ENCODE data around the gene VPS51.
A peak's percentile ranks its signal among the peaks of the same experiment; 100 is the strongest.

The VPS51 gene

GRCh38 chr11:65059523-65059922, 36.5 kb upstream of the VPS51 start:
- H3K27ac ChIP-seq (ENCODE audit: poor library complexity, severe bottlenecking) = no peak overlapping the region
- no peaks in the 10 kb centered on the region for H3K4me1 ChIP-seq (ENCODE audit: insufficient read depth, poor library complexity, severe bottlenecking)
- no peak for ATAC-seq (ENCODE audit: low read depth)
- TF ChIP-seq, protein P1, sequence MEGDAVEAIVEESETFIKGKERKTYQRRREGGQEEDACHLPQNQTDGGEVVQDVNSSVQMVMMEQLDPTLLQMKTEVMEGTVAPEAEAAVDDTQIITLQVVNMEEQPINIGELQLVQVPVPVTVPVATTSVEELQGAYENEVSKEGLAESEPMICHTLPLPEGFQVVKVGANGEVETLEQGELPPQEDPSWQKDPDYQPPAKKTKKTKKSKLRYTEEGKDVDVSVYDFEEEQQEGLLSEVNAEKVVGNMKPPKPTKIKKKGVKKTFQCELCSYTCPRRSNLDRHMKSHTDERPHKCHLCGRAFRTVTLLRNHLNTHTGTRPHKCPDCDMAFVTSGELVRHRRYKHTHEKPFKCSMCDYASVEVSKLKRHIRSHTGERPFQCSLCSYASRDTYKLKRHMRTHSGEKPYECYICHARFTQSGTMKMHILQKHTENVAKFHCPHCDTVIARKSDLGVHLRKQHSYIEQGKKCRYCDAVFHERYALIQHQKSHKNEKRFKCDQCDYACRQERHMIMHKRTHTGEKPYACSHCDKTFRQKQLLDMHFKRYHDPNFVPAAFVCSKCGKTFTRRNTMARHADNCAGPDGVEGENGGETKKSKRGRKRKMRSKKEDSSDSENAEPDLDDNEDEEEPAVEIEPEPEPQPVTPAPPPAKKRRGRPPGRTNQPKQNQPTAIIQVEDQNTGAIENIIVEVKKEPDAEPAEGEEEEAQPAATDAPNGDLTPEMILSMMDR (IDR thresholded peaks at IDR 0.05; ENCODE audit: poor library complexity, severe bottlenecking) = no peak
- H3K36me3 ChIP-seq (ENCODE audit: low read depth) = no peaks in the 10 kb centered on the region
- H3K4me3 ChIP-seq (ENCODE audit: severe bottlenecking) = no peak overlapping the region
- DNase-seq (ENCODE audit: low spot score) = no peak
- no peaks in the 10 kb centered on the region for H3K27me3 ChIP-seq (ENCODE audit: insufficient read depth, poor library complexity, severe bottlenecking)
- no peaks in the 10 kb centered on the region for H3K9me3 ChIP-seq (ENCODE audit: severe bottlenecking)

DNA sequence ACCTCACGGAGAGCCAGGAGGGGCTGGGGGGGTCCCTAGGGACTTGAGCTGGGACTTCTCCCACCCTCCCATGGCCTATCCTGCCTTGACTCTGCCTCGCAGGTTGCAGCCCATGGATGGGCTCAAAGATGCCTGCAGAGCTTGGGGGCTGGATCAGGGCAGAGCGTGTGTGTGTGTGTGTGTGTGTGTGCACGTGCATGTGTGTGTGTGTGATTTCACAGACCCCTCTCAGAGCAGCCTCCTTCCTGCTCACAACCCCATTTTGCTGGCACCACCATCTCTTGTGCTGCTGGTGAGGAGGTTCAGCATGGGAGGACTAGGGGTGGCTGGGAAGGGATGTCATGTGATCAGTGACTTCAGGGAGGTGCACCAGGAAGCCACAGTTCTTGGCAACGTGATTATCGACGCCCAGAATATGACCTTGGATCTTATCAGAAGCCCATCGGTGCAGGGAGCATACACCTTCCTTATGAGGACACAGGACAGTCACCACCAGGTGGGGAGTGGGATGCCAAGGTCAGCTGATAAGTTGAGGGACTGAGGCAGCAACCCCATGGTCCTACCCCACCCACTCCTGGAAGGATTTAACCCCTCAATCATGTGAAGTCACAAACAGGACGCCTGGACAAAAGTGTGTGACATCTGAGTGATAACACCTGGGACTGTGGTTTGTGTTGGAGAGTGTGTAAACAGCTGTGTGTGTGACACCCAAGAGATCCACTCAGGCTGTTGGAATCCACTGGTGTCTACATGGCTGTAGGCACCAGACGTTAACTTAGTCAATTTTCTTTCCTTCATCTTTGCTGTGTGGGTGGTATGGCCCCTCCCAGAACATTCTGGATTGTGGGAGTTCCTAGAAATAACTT, 35.8 kb upstream of the VPS51 start:
- H3K27me3 ChIP-seq (ENCODE audit: insufficient read depth, poor library complexity, severe bottlenecking) = no peaks in the 10 kb centered on the region
- no peaks in the 10 kb centered on the region for H3K36me3 ChIP-seq (ENCODE audit: low read depth)
- H3K27ac ChIP-seq (ENCODE audit: poor library complexity, severe bottlenecking) = no peak overlapping the region
- H3K4me3 ChIP-seq (ENCODE audit: severe bottlenecking) = no peak overlapping the region
- no peaks in the 10 kb centered on the region for H3K4me1 ChIP-seq (ENCODE audit: insufficient read depth, poor library complexity, severe bottlenecking)
- H3K9me3 ChIP-seq (ENCODE audit: severe bottlenecking) = no peaks in the 10 kb centered on the region
- no peak for ATAC-seq (ENCODE audit: low read depth)
- DNase-seq (ENCODE audit: low spot score) = no peak
- TF ChIP-seq, protein P1 (IDR thresholded peaks at IDR 0.05; ENCODE audit: poor library complexity, severe bottlenecking) = no peak

- H3K27me3 ChIP-seq (ENCODE audit: insufficient read depth, poor library complexity, severe bottlenecking) = no peaks in the 10 kb centered on the region
- ATAC-seq (ENCODE audit: low read depth) = peak; percentile 28; the same call in 1 of the 3 replicates
- no peak for DNase-seq (ENCODE audit: low spot score)
- H3K4me1 ChIP-seq (ENCODE audit: insufficient read depth, poor library complexity, severe bottlenecking) = no peaks in the 10 kb centered on the region
- no peak overlapping the region for H3K4me3 ChIP-seq (ENCODE audit: severe bottlenecking)
- TF ChIP-seq, protein P1 (IDR thresholded peaks at IDR 0.05; ENCODE audit: poor library complexity, severe bottlenecking) = peak; percentile 27
- no peaks in the 10 kb centered on the region for H3K9me3 ChIP-seq (ENCODE audit: severe bottlenecking)
- H3K27ac ChIP-seq (ENCODE audit: poor library complexity, severe bottlenecking) = no peak overlapping the region
- no peaks in the 10 kb centered on the region for H3K36me3 ChIP-seq (ENCODE audit: low read depth)
These were observed 35.1 kb upstream of the VPS51 start for GRCh38 chr11:65060913-65061408.

DNA sequence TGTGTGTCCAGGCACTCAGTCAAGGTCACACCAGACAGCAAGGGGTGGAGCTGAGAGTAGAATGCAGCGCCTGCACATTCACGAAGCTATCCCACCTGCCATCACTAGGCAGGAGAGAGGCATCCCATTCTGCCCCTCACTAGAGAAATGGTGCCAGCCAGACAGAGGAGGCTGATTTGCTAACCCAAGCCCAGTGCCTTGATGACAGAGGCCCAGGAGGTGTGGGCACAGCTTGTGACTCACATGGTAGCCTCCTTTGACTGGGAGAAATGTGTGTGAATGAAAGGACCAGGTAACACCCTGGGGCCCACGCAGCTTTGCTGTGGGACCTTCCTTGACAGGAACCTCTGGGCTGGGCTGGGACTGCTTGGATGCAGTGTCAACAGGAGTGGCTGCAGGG, 32.5 kb upstream of the VPS51 start:
- TF ChIP-seq, protein P1 (IDR thresholded peaks at IDR 0.05; ENCODE audit: poor library complexity, severe bottlenecking) = no peak
- ATAC-seq (ENCODE audit: low read depth) (peak; percentile 24; the same call in 1 of the 3 replicates), DNase-seq (ENCODE audit: low spot score) (no peak)
- no peaks in the 10 kb centered on the region for H3K9me3 ChIP-seq (ENCODE audit: severe bottlenecking)
- H3K4me1 ChIP-seq (ENCODE audit: insufficient read depth, poor library complexity, severe bottlenecking) = no peaks in the 10 kb centered on the region
- H3K27me3 ChIP-seq (ENCODE audit: insufficient read depth, poor library complexity, severe bottlenecking) = no peaks in the 10 kb centered on the region
- H3K36me3 ChIP-seq (ENCODE audit: low read depth) = no peaks in the 10 kb centered on the region
- no peak overlapping the region for H3K27ac ChIP-seq (ENCODE audit: poor library complexity, severe bottlenecking)
- H3K4me3 ChIP-seq (ENCODE audit: severe bottlenecking) = no peak overlapping the region

GRCh38 chr11:65064847-65065240, 31.2 kb upstream of the VPS51 start:
- H3K9me3 ChIP-seq (ENCODE audit: severe bottlenecking) = no peaks in the 10 kb centered on the region
- H3K4me3 ChIP-seq (ENCODE audit: severe bottlenecking) = no peak overlapping the region
- no peak overlapping the region for H3K27ac ChIP-seq (ENCODE audit: poor library complexity, severe bottlenecking)
- H3K27me3 ChIP-seq (ENCODE audit: insufficient read depth, poor library complexity, severe bottlenecking) = no peaks in the 10 kb centered on the region
- no peak for DNase-seq (ENCODE audit: low spot score)
- H3K4me1 ChIP-seq (ENCODE audit: insufficient read depth, poor library complexity, severe bottlenecking) = no peaks in the 10 kb centered on the region
- H3K36me3 ChIP-seq (ENCODE audit: low read depth) = no peaks in the 10 kb centered on the region
- ATAC-seq (ENCODE audit: low read depth) = no peak
- TF ChIP-seq, protein P1 (IDR thresholded peaks at IDR 0.05; ENCODE audit: poor library complexity, severe bottlenecking) = no peak
